ENCODE data around the gene SLC9A8. TPM values are rescaled to one million over a fixed set of nuclear protein-coding genes. Genes with fewer than 3 reads are reported as not detected.

SLC9A8 gene
- polyA plus RNA-seq, 4 donors = 3.5 to 11.8 (median 6.1) TPM

- no peak overlapping the region for H3K4me3 ChIP-seq (ENCODE audit: low read depth in 1 of 3, low read length in 3 of 3)
- no peaks in the 10 kb centered on the region for H3K27me3 ChIP-seq (ENCODE audit: control insufficient read depth in 3 of 3, insufficient read depth in 3 of 3, low read length in 3 of 3)
- H3K4me1 ChIP-seq (ENCODE audit: control insufficient read depth in 3 of 3, insufficient read depth in 2 of 3, low read depth in 1 of 3, low read length in 2 of 3) = peaks cover 3 to 24% (median 10%) of the 10 kb centered on the region in 3 donors
- DNase-seq (peak in 1 of 2 donors; percentile 38), FAIRE-seq (no peak)
- H3K36me3 ChIP-seq (ENCODE audit: control insufficient read depth in 3 of 3, insufficient read depth in 2 of 3, low read depth in 1 of 3, low read length in 3 of 3) = no peaks in the 10 kb centered on the region
- 10 to 67% (median 20%) methylated on average over 2 of the region's 2 CpGs for WGBS, 3 donors
- H3K9me3 ChIP-seq (ENCODE audit: control insufficient read depth in 2 of 2, insufficient read depth in 1 of 2, low read depth in 1 of 2, low read length in 1 of 2) = no peaks in the 10 kb centered on the region
- H3K27ac ChIP-seq (ENCODE audit: low read depth in 1 of 3, low read length in 2 of 3) = peak overlapping the region in 1 of 3 donors; percentile 6
These were observed 21.5 kb upstream of the SLC9A8 start for GRCh38 chr20:49791165-49791564.

- WGBS, 3 donors = 87 to 100% (median 88%) methylated on average over 1 of the region's 1 CpG
- DNase-seq = no peak
- FAIRE-seq = no peak
These were observed 20.6 kb upstream of the SLC9A8 start for GRCh38 chr20:49792006-49792405.

DNA sequence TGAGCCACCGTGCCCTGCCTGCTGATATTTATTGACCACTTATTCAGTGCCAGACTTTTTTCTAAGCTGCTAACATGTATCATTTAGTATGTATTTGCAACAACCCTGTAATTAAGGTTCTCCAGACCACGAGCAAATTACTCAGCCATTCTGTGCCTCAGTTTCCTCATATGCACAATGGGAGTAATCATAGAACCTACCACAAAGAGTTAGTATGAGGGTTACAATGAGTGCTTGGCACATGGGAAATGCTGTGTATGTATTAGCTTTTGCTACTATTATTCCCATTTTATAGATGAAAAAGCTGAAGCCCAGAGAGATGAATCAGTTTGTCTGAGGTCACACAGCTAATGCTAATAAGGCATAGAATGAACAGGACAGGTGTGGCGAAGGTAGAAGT is 20.0 kb upstream of the SLC9A8 start:
- H3K36me3 ChIP-seq (ENCODE audit: control insufficient read depth in 3 of 3, insufficient read depth in 2 of 3, low read depth in 1 of 3, low read length in 3 of 3) = no peaks in the 10 kb centered on the region
- FAIRE-seq = no peak
- no peak for DNase-seq
- H3K9me3 ChIP-seq (ENCODE audit: control insufficient read depth in 2 of 2, insufficient read depth in 1 of 2, low read depth in 1 of 2, low read length in 1 of 2) = no peaks in the 10 kb centered on the region
- H3K4me1 ChIP-seq (ENCODE audit: control insufficient read depth in 3 of 3, insufficient read depth in 2 of 3, low read depth in 1 of 3, low read length in 2 of 3) = peaks cover 3 to 37% (median 12%) of the 10 kb centered on the region in 3 donors
- WGBS, 3 donors = 78 to 88% (median 80%) methylated on average over 3 of the region's 3 CpGs
- no peak overlapping the region for H3K27ac ChIP-seq (ENCODE audit: low read depth in 1 of 3, low read length in 2 of 3)
- no peaks in the 10 kb centered on the region for H3K27me3 ChIP-seq (ENCODE audit: control insufficient read depth in 3 of 3, insufficient read depth in 3 of 3, low read length in 3 of 3)
- H3K4me3 ChIP-seq (ENCODE audit: low read depth in 1 of 3, low read length in 3 of 3) = no peak overlapping the region

More at GRCh38 chr20:49792006-49792405, 20.6 kb upstream of the SLC9A8 start:
- Histone ChIP-seq H3K4me3 (ENCODE audit: low read depth in 1 of 3, low read length in 3 of 3) (no peak overlapping the region), H3K27ac (ENCODE audit: low read depth in 1 of 3, low read length in 2 of 3) (no peak overlapping the region), H3K27me3 (ENCODE audit: control insufficient read depth in 3 of 3, insufficient read depth in 3 of 3, low read length in 3 of 3) (no peaks in the 10 kb centered on the region), H3K9me3 (ENCODE audit: control insufficient read depth in 2 of 2, insufficient read depth in 1 of 2, low read depth in 1 of 2, low read length in 1 of 2) (no peaks in the 10 kb centered on the region), H3K4me1 (ENCODE audit: control insufficient read depth in 3 of 3, insufficient read depth in 2 of 3, low read depth in 1 of 3, low read length in 2 of 3) (peaks cover 3 to 31% (median 10%) of the 10 kb centered on the region in 3 donors), H3K36me3 (ENCODE audit: control insufficient read depth in 3 of 3, insufficient read depth in 2 of 3, low read depth in 1 of 3, low read length in 3 of 3) (no peaks in the 10 kb centered on the region)

GRCh38 chr20:49794336-49795134 is 18.1 kb upstream of the SLC9A8 start:
- Histone ChIP-seq H3K9me3 (ENCODE audit: control insufficient read depth in 2 of 2, insufficient read depth in 1 of 2, low read depth in 1 of 2, low read length in 1 of 2) (no peaks in the 10 kb centered on the region), H3K36me3 (ENCODE audit: control insufficient read depth in 3 of 3, insufficient read depth in 2 of 3, low read depth in 1 of 3, low read length in 3 of 3) (no peaks in the 10 kb centered on the region), H3K27me3 (ENCODE audit: control insufficient read depth in 3 of 3, insufficient read depth in 3 of 3, low read length in 3 of 3) (no peaks in the 10 kb centered on the region), H3K4me3 (ENCODE audit: low read depth in 1 of 3, low read length in 3 of 3) (no peak overlapping the region), H3K27ac (ENCODE audit: low read depth in 1 of 3, low read length in 2 of 3) (peak overlapping the region; percentile 93), H3K4me1 (ENCODE audit: control insufficient read depth in 3 of 3, insufficient read depth in 2 of 3, low read depth in 1 of 3, low read length in 2 of 3) (peaks cover 3 to 37% (median 12%) of the 10 kb centered on the region in 3 donors)
- peak in 1 of 2 donors; percentile 49 for DNase-seq
- 66 to 73% (median 68%) methylated on average over 10 of the region's 10 CpGs for WGBS, 3 donors
- no peak for FAIRE-seq

DNA sequence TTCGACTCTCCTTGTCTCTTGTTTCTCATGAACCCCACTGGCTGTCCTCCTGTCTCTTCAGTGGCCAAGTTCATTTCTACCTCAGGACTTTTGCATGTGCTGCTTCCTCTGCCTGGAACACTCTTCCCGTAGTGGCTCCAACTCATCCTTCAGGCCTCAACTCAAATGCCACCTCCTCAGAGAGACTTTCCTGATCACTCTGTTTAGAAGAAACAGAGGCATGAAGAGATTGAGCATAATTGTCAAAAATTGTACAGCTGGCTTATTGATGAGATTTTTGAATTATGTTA is 17.5 kb upstream of the SLC9A8 start:
- Histone ChIP-seq H3K4me3 (ENCODE audit: low read depth in 1 of 3, low read length in 3 of 3) (no peak overlapping the region), H3K27me3 (ENCODE audit: control insufficient read depth in 3 of 3, insufficient read depth in 3 of 3, low read length in 3 of 3) (no peaks in the 10 kb centered on the region), H3K27ac (ENCODE audit: low read depth in 1 of 3, low read length in 2 of 3) (peak overlapping the region in 2 of 3 donors; percentile 30 to 93), H3K36me3 (ENCODE audit: control insufficient read depth in 3 of 3, insufficient read depth in 2 of 3, low read depth in 1 of 3, low read length in 3 of 3) (no peaks in the 10 kb centered on the region), H3K4me1 (ENCODE audit: control insufficient read depth in 3 of 3, insufficient read depth in 2 of 3, low read depth in 1 of 3, low read length in 2 of 3) (peaks cover 3 to 31% (median 12%) of the 10 kb centered on the region in 3 donors), H3K9me3 (ENCODE audit: control insufficient read depth in 2 of 2, insufficient read depth in 1 of 2, low read depth in 1 of 2, low read length in 1 of 2) (no peaks in the 10 kb centered on the region)
- WGBS, 3 donors = 64 to 69% (median 69%) methylated on average over 2 of the region's 2 CpGs
- DNase-seq = no peak
- no peak for FAIRE-seq

- Histone ChIP-seq H3K27ac (ENCODE audit: low read depth in 1 of 3, low read length in 2 of 3) (peak overlapping the region; percentile 21 to 68 (median 30)), H3K9me3 (ENCODE audit: control insufficient read depth in 2 of 2, insufficient read depth in 1 of 2, low read depth in 1 of 2, low read length in 1 of 2) (no peaks in the 10 kb centered on the region), H3K4me3 (ENCODE audit: low read depth in 1 of 3, low read length in 3 of 3) (no peak overlapping the region), H3K27me3 (ENCODE audit: control insufficient read depth in 3 of 3, insufficient read depth in 3 of 3, low read length in 3 of 3) (no peaks in the 10 kb centered on the region), H3K4me1 (ENCODE audit: control insufficient read depth in 3 of 3, insufficient read depth in 2 of 3, low read depth in 1 of 3, low read length in 2 of 3) (peaks cover 0 to 26% (median 12%) of the 10 kb centered on the region in 3 donors), H3K36me3 (ENCODE audit: control insufficient read depth in 3 of 3, insufficient read depth in 2 of 3, low read depth in 1 of 3, low read length in 3 of 3) (no peaks in the 10 kb centered on the region)
- WGBS, 3 donors = 40 to 68% (median 49%) methylated on average over 8 of the region's 8 CpGs
- FAIRE-seq (no peak), DNase-seq (peak; percentile 65 to 80)
These were observed 15.9 kb upstream of the SLC9A8 start for GRCh38 chr20:49796600-49797343.

GRCh38 chr20:49797344-49797615 is 15.3 kb upstream of the SLC9A8 start:
- H3K9me3 ChIP-seq (ENCODE audit: control insufficient read depth in 2 of 2, insufficient read depth in 1 of 2, low read depth in 1 of 2, low read length in 1 of 2) = no peaks in the 10 kb centered on the region
- FAIRE-seq (no peak), DNase-seq (no peak)
- WGBS, 3 donors = 20 to 66% (median 44%) methylated on average over 6 of the region's 6 CpGs
- no peaks in the 10 kb centered on the region for H3K36me3 ChIP-seq (ENCODE audit: control insufficient read depth in 3 of 3, insufficient read depth in 2 of 3, low read depth in 1 of 3, low read length in 3 of 3)
- peak overlapping the region; percentile 21 to 68 (median 30) for H3K27ac ChIP-seq (ENCODE audit: low read depth in 1 of 3, low read length in 2 of 3)
- H3K4me1 ChIP-seq (ENCODE audit: control insufficient read depth in 3 of 3, insufficient read depth in 2 of 3, low read depth in 1 of 3, low read length in 2 of 3) = peaks cover 0 to 26% (median 12%) of the 10 kb centered on the region in 3 donors
- H3K4me3 ChIP-seq (ENCODE audit: low read depth in 1 of 3, low read length in 3 of 3) = no peak overlapping the region
- no peaks in the 10 kb centered on the region for H3K27me3 ChIP-seq (ENCODE audit: control insufficient read depth in 3 of 3, insufficient read depth in 3 of 3, low read length in 3 of 3)

- Histone ChIP-seq H3K4me1 (ENCODE audit: control insufficient read depth in 3 of 3, insufficient read depth in 2 of 3, low read depth in 1 of 3, low read length in 2 of 3) (peaks cover 0 to 26% (median 12%) of the 10 kb centered on the region in 3 donors), H3K9me3 (ENCODE audit: control insufficient read depth in 2 of 2, insufficient read depth in 1 of 2, low read depth in 1 of 2, low read length in 1 of 2) (peaks cover 0 to 1% of the 10 kb centered on the region in 2 donors), H3K27me3 (ENCODE audit: control insufficient read depth in 3 of 3, insufficient read depth in 3 of 3, low read length in 3 of 3) (no peaks in the 10 kb centered on the region), H3K4me3 (ENCODE audit: low read depth in 1 of 3, low read length in 3 of 3) (no peak overlapping the region), H3K27ac (ENCODE audit: low read depth in 1 of 3, low read length in 2 of 3) (no peak overlapping the region), H3K36me3 (ENCODE audit: control insufficient read depth in 3 of 3, insufficient read depth in 2 of 3, low read depth in 1 of 3, low read length in 3 of 3) (no peaks in the 10 kb centered on the region)
- DNase-seq (no peak), FAIRE-seq (no peak)
- WGBS, 3 donors = 87 to 91% (median 88%) methylated on average over 4 of the region's 4 CpGs
These were observed 13.9 kb upstream of the SLC9A8 start for GRCh38 chr20:49798718-49799117.
